Measurements from ENCODE around the gene TULP1. TPM values are rescaled to one million over a fixed set of nuclear protein-coding genes. Genes with fewer than 3 reads are reported as not detected.

TULP1 gene
- total RNA-seq, 1 donor from 2014 or later, result not detected

DNA sequence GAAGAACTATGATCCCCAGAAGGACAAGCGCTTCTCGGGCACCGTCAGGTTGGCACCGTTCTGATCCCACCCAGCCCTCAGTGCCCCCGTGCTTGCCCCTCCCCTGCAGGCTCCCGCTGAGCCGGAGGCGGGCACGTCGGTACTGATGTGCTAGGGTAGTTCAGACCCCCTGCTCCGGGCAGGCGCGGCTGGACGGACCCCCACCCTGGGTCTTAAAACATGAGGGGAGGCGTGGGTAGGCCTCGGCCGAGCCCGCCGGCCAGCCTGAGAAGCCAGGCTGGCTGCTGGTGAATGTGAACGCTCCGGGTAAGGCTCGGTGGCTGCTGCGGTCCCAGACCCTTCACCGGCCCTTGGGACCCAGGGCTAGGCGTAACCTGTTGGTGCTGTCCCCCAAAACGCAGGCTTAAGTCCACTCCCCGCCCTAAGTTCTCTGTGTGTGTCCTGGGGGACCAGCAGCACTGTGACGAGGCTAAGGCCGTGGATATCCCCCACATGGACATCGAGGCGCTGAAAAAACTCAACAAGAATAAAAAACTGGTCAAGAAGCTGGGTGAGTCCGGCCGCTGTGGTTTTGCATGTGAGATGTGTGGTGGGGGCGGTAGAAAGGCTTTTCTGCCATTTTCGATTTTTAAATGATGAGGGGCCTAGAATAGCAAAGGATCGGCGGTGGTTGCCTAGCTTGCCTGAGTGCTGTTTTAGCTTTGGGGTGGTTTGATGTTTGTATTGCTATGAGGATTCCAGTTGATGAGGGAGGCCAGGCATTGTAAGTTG, 43.5 kb downstream of the TULP1 start:
- DNase-seq (ENCODE audit: extremely low read depth, low read depth, low spot score), result no peak

GRCh38 chr6:35468181-35468979, 44.3 kb downstream of the TULP1 start, which contains the start of gene RPL10A:
Gene RPL10A, plus strand, starts transcription at chr6:35468401. Its CDS starts 34 bp downstream, at chr6:35468435.
- DNase-seq (ENCODE audit: extremely low read depth, low read depth, low spot score), result peak; percentile 88

DNA sequence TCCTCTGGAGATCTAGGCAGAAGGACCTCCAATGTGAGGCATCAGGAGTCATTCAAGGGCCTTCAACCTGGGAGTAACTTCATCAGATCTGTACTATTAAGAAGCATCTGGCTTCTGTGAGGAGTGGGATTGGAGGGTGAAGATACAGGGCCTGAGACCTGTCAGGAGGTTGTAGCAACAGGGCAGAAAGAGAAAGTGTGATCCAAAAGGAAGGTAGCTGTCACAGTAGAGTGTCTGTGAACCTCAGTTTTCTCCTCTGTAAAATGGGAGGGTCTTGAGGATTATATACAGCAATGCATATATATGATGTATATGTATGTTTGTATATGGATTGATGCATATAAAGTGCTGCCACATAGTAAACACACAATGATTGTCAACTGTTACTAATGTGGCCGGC, 47.0 kb downstream of the TULP1 start:
- no peak for DNase-seq (ENCODE audit: extremely low read depth, low read depth, low spot score)

GRCh38 chr6:35463292-35463691, 49.4 kb downstream of the TULP1 start:
- no peak for DNase-seq (ENCODE audit: extremely low read depth, low read depth, low spot score)

- no peak for DNase-seq (ENCODE audit: extremely low read depth, low read depth, low spot score)
Observed at GRCh38 chr6:35461270-35461669, 51.4 kb downstream of the TULP1 start.

GRCh38 chr6:35457907-35458306, 54.8 kb downstream of the TULP1 start:
- no peak for DNase-seq (ENCODE audit: extremely low read depth, low read depth, low spot score)

GRCh38 chr6:35454391-35455110, 58.1 kb downstream of the TULP1 start:
- no peak for DNase-seq (ENCODE audit: extremely low read depth, low read depth, low spot score)

DNA sequence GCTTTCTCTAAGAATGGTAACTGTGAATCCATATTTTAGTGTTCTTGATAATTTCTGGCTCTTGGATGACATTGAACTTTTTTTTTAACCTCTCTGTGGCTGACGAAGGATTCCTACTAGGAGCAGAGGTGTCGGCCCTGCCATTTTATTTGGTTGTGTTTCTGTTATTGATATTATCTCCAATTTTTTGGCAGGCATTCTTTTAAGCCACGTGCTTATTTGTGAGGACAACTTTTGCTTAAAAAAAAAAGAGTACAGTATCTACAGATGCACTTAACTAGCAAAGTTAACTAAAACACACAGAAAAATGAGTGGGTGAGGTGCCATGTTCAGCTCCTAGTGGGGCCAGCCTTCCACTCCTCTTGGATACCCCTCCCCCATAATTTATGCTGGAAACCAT, 59.5 kb downstream of the TULP1 start:
- no peak for DNase-seq (ENCODE audit: extremely low read depth, low read depth, low spot score)

DNA sequence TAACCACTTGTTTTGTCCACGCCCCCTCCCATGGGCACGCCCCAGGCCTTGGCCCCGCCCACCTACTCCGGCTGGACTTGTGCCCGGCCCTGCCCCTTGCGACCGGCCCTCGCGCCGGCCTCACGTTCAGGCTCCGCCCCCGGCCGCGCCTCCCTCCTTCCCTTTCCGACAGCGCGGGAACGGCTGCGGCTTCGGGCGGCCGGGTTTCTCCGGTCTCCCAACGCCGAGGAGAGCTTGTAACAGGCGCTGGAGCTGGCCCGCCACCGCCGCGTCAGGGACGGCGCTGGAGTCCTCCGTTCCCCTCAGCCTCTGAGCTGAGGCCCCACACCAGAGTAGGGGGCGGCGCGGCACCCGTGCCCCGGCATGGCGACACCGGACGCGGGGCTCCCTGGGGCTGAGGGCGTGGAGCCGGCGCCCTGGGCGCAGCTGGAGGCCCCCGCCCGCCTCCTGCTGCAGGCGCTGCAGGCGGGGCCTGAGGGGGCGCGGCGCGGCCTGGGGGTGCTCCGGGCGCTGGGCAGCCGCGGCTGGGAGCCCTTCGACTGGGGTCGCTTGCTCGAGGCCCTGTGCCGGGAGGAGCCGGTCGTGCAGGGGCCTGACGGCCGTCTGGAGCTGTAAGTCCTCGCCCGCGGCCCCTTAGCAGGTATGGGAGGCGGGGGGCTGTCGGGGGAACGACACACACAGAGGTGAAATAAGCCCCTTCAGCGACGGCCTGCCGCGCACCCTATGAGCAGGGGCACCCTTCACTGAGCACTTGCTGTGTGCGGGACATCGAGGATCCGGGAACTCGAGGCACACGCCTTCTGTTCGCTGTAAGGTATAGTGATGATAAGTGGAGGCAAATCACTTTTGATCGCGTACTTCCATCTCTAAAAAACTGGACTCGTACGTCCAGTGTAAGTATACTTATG, 60.3 kb downstream of the TULP1 start, which contains the start of gene FANCE:
Gene FANCE, plus strand, starts transcription at position 156 of the 908 bp plus-strand sequence. Its CDS starts 208 bp downstream, at position 364.
- DNase-seq (ENCODE audit: extremely low read depth, low read depth, low spot score), result no peak

- DNase-seq (ENCODE audit: extremely low read depth, low read depth, low spot score), result no peak
Observed at GRCh38 chr6:35451354-35452182, 61.1 kb downstream of the TULP1 start.

GRCh38 chr6:35449287-35449881, 63.3 kb downstream of the TULP1 start:
- no peak for DNase-seq (ENCODE audit: extremely low read depth, low read depth, low spot score)

- no peak for DNase-seq (ENCODE audit: extremely low read depth, low read depth, low spot score)
Observed at GRCh38 chr6:35448191-35448590, 64.5 kb downstream of the TULP1 start.

Other genes starting within 250 kb of the TULP1 start
- gene DEF6, start 215.1 kb downstream of the TULP1 start, total RNA-seq, result 2.1 and 3.4 TPM in 2 replicates
- gene PPARD, start 170.3 kb downstream of the TULP1 start, total RNA-seq, result 8.2 and 12.6 TPM in 2 replicates
- gene FANCE, start 60.6 kb downstream of the TULP1 start, total RNA-seq, result 2.7 and 3.7 TPM in 2 replicates
- 885 and 1,342 TPM in 2 replicates for gene RPL10A, start 44.5 kb downstream of the TULP1 start, total RNA-seq
- gene TEAD3, start 15.8 kb downstream of the TULP1 start, total RNA-seq, result 1.8 and 4.8 TPM in 2 replicates
- gene FKBP5, start 176.0 kb upstream of the TULP1 start, total RNA-seq, result 22.5 and 22.9 TPM in 2 replicates
- gene ARMC12, start 224.1 kb upstream of the TULP1 start, total RNA-seq, result not detected in 2 replicates